PC-3 (cell line): ENCODE measurements around the gene ZFP36L1. TPM values are rescaled to one million over a fixed set of nuclear protein-coding genes. Genes with fewer than 3 reads are reported as not detected.
A peak's percentile ranks its signal among the peaks of the same experiment; 100 is the strongest.

ENCODE experiments used
- ATAC-seq: fragments of 200-7000 bp; cut with Tn5 transposase; 2 replicates; pipeline ENCODE4 v1.9.1; 2020; ENCODE audit warnings: mild to moderate bottlenecking, moderate library complexity
- BruUV-seq: library from RNA; stranded (reverse); fragments of 400-500 nt; replicated peaks from 2 replicates; lab custom pipeline; 2021; lab: Mats Ljungman, UMichigan
- CTCF ChIA-PET: fragments of 300-600 bp; sonication (Branson Sonifier 250); formaldehyde crosslinking; loops from one replicate; lab custom pipeline; 2022; ENCODE audit warnings: antibody characterized with exemption; lab: Charles Lee
- POLR2A ChIA-PET: fragments of 300-600 bp; sonication (Branson Sonifier 250); formaldehyde crosslinking; loops from one replicate; lab custom pipeline; 2022; ENCODE audit warnings: antibody characterized with exemption; ENCODE audit not compliant: unreplicated experiment; lab: Charles Lee
- DNase-seq: peaks from one replicate; pipeline ENCODE4 v3.0.0-alpha.2; 2015
- H2AFZ ChIP-seq: fragments of 300-600 bp; sonication (generic); 2 replicates; pipeline ENCODE4 v1.6.0; 2016; ENCODE audit warnings: antibody characterized with exemption, low read length
- H3F3A ChIP-seq: fragments of 300-600 bp; sonication (generic); one replicate; pipeline ENCODE4 v1.6.0; 2017; ENCODE audit warnings: antibody characterized with exemption, low read length, control low read depth, mild to moderate bottlenecking; ENCODE audit not compliant: unreplicated experiment
- H3K27ac ChIP-seq: fragments of 300-600 bp; sonication (generic); 2 replicates; pipeline ENCODE4 v1.5.1; 2016; ENCODE audit warnings: mild to moderate bottlenecking, low read length
- H3K27me3 ChIP-seq: fragments of 300-600 bp; sonication (generic); 2 replicates; pipeline ENCODE4 v1.6.1; 2016; ENCODE audit warnings: low read length, mixed read lengths
- H3K36me3 ChIP-seq: fragments of 300-600 bp; sonication (generic); 2 replicates; pipeline ENCODE4 v1.6.1; 2016; ENCODE audit warnings: low read depth, mixed run types, low read length, mixed read lengths
- H3K4me1 ChIP-seq: fragments of 300-600 bp; sonication (generic); 2 replicates; pipeline ENCODE4 v1.5.1; 2016; ENCODE audit warnings: low read length; ENCODE audit not compliant: insufficient read depth
- H3K4me2 ChIP-seq: fragments of 300-600 bp; sonication (generic); 2 replicates; pipeline ENCODE4 v1.6.0; 2016; ENCODE audit warnings: low read length
- H3K4me3 ChIP-seq: fragments of 300-600 bp; sonication (generic); 2 replicates; pipeline ENCODE4 v1.5.1; 2016; ENCODE audit warnings: mild to moderate bottlenecking, low read length, mixed read lengths
- H3K79me2 ChIP-seq: fragments of 300-600 bp; sonication (generic); 2 replicates; pipeline ENCODE4 v1.6.1; 2017; ENCODE audit warnings: low read length, mixed read lengths
- H3K9ac ChIP-seq: fragments of 300-600 bp; sonication (generic); 2 replicates; pipeline ENCODE4 v1.6.0; 2016; ENCODE audit warnings: mild to moderate bottlenecking, low read length
- H3K9me2 ChIP-seq: fragments of 300-600 bp; sonication (generic); replicated peaks from 2 replicates; pipeline ENCODE4 v1.6.1; 2016; ENCODE audit warnings: mixed run types, low read length, mixed read lengths
- H3K9me3 ChIP-seq: fragments of 300-600 bp; sonication (generic); 2 replicates; pipeline ENCODE4 v1.6.1; 2016; ENCODE audit warnings: low read length, mixed read lengths
- H4K20me1 ChIP-seq: fragments of 300-600 bp; sonication (generic); 2 replicates; pipeline ENCODE4 v1.6.1; 2016; ENCODE audit warnings: low read length, mixed read lengths
- CTCF ChIP-seq: fragments of 300-600 bp; sonication (generic); conservative IDR thresholded peaks from 2 replicates; pipeline ENCODE4 v1.5.1; 2017; ENCODE audit warnings: antibody characterized with exemption, low read depth, mild to moderate bottlenecking, low read length
- EZH2 ChIP-seq: fragments of 300-600 bp; sonication (generic); IDR thresholded peaks from one replicate; pipeline ENCODE4 v1.6.1; 2017; ENCODE audit warnings: antibody characterized with exemption, mild to moderate bottlenecking, low read length; ENCODE audit not compliant: unreplicated experiment
- EZH2phosphoT487 ChIP-seq: fragments of 300-600 bp; sonication (generic); IDR thresholded peaks from 2 replicates; pipeline ENCODE4 v1.6.1; 2018; ENCODE audit warnings: mild to moderate bottlenecking, antibody characterized with exemption, low read length, borderline replicate concordance
- intact Hi-C: fragments of 100-400 bp; cut with micrococcal nuclease; formaldehyde crosslinking; loops from 2 replicates; pipeline ENCODE4 v1.9.0; 2023
- total RNA-seq: library from RNA; depleted of rRNA; stranded (reverse); fragments of >200 nt; gene quantifications from 2 replicates; pipeline ENCODE4 v1.2.3, GENCODE V29; 2014

ZFP36L1 gene
- total RNA-seq, 1 experiment from 2014 or later = 63.1 TPM

DNA sequence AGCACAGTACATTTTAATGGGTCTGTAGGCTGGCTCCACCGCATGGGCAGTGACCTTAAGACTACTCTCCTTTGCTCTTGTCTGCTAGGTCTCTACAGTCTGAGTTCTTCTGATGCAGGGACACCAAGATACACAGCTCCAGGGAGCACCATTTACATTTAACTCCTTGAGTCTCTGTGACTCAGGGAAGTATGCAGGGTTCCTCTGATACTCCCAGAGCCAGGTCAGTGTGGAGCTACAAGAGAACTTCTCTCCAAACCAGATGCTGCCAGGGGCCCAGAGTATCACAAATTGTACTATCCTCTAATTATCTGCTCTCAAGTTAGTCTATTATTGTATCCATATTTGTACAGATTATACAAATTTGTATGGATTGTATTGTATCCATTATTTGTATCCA lies 15.2 kb downstream of the ZFP36L1 start:
- Histone ChIP-seq H3K4me3 (no peak overlapping the region), H2AFZ (no peak overlapping the region), H3K9me2 (no peaks in the 10 kb centered on the region), H3K27ac (no peak overlapping the region), H3K9me3 (no peaks in the 10 kb centered on the region), H3K4me1 (peaks cover 53% of the 10 kb centered on the region), H3K79me2 (no peaks in the 10 kb centered on the region), H3K4me2 (no peak overlapping the region), H3K27me3 (no peaks in the 10 kb centered on the region), H4K20me1 (no peaks in the 10 kb centered on the region), H3F3A (peaks cover 12% of the 10 kb centered on the region), H3K36me3 (no peaks in the 10 kb centered on the region), H3K9ac (no peak overlapping the region)
- ChIA-PET POLR2A (no interaction called here), CTCF (no interaction called here)
- TF ChIP-seq EZH2phosphoT487 = no peak
- TF ChIP-seq EZH2 = no peak
- no peak for TF ChIP-seq CTCF
- no peak for DNase-seq
- no TSS peak for BruUV-seq
- ATAC-seq = no peak
- intact Hi-C loops = no loop called here

- intact Hi-C loops = no loop called here
- BruUV-seq = no TSS peak
- no peaks in the 10 kb centered on the region for H3K36me3 ChIP-seq
- peaks cover 37% of the 10 kb centered on the region for H3K4me1 ChIP-seq
- H4K20me1 ChIP-seq = no peaks in the 10 kb centered on the region
- ChIA-PET POLR2A (no interaction called here), CTCF (no interaction called here)
- TF ChIP-seq CTCF = no peak; the same call in 1 of the 2 replicates
- TF ChIP-seq EZH2phosphoT487 = no peak
- TF ChIP-seq EZH2 = no peak
- H3K27ac ChIP-seq = peak overlapping the region; percentile 83
- no peaks in the 10 kb centered on the region for H3K9me2 ChIP-seq
- H3K9ac ChIP-seq = peak overlapping the region; percentile 50
- ATAC-seq (no peak), DNase-seq (no peak)
- H3K79me2 ChIP-seq = no peaks in the 10 kb centered on the region
- no peak overlapping the region for H3K4me3 ChIP-seq
- no peaks in the 10 kb centered on the region for H3K9me3 ChIP-seq
- H3F3A ChIP-seq = peaks cover 12% of the 10 kb centered on the region
- H2AFZ ChIP-seq = no peak overlapping the region
- H3K27me3 ChIP-seq = no peaks in the 10 kb centered on the region
- no peak overlapping the region for H3K4me2 ChIP-seq
Measured at GRCh38 chr14:68775614-68776126, 17.2 kb downstream of the ZFP36L1 start.

GRCh38 chr14:68774771-68775613 lies 17.9 kb downstream of the ZFP36L1 start:
- peak; percentile 93 for DNase-seq
- Histone ChIP-seq H3K36me3 (no peaks in the 10 kb centered on the region), H3K9ac (peak overlapping the region; percentile 50), H2AFZ (no peak overlapping the region), H3K27me3 (no peaks in the 10 kb centered on the region), H3K27ac (peak overlapping the region; percentile 83), H3K79me2 (no peaks in the 10 kb centered on the region), H3K4me3 (no peak overlapping the region), H3K9me3 (no peaks in the 10 kb centered on the region), H3K4me1 (peaks cover 31% of the 10 kb centered on the region), H3F3A (peaks cover 7% of the 10 kb centered on the region), H3K9me2 (no peaks in the 10 kb centered on the region), H3K4me2 (no peak overlapping the region), H4K20me1 (no peaks in the 10 kb centered on the region)
- intact Hi-C loops = no loop called here
- BruUV-seq = no TSS peak
- ChIA-PET CTCF (interaction anchor here (0.7 kb wide), 1 partner anchor 92 kb away, joined by 6 read pairs; no protein-coding TSS in a partner anchor), POLR2A (interaction anchor here (0.6 to 0.7 kb wide), 3 partner anchors 9 to 520 kb away, joined by 3 to 11 read pairs (median 4); no protein-coding TSS in a partner anchor)
- TF ChIP-seq CTCF = peak; percentile 40
- no peak for TF ChIP-seq EZH2phosphoT487
- TF ChIP-seq EZH2 = no peak
- peak; percentile 79 for ATAC-seq
